Measurements from ENCODE around the gene RPP38.

DNA sequence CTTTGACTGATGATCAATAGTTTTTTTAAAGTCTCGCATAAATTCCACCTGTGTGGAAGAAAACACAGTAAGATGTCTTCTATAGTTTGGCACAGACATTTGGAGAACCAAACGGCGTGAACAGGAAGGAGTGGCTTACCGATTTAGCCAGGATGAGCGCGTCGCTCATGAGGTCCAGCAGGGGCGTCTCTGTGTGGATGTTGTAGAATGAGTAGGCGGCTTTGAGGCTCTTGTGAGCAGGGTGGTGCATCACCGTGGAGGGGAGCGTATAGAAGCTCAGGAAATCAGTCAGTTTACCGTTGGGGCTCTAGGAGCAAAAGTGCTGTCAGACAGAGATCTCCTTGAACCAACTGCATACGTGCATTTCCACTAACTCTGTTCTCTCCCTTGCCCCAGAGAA, 15.5 kb downstream of the RPP38 start:
- no peak for TF ChIP-seq POLR2A (IDR thresholded peaks at IDR 0.05; ENCODE audit: low read depth, low read length)
- no peak for TF ChIP-seq HDAC6 (IDR thresholded peaks at IDR 0.05; ENCODE audit: unreplicated experiment)
- TF ChIP-seq, protein P1, sequence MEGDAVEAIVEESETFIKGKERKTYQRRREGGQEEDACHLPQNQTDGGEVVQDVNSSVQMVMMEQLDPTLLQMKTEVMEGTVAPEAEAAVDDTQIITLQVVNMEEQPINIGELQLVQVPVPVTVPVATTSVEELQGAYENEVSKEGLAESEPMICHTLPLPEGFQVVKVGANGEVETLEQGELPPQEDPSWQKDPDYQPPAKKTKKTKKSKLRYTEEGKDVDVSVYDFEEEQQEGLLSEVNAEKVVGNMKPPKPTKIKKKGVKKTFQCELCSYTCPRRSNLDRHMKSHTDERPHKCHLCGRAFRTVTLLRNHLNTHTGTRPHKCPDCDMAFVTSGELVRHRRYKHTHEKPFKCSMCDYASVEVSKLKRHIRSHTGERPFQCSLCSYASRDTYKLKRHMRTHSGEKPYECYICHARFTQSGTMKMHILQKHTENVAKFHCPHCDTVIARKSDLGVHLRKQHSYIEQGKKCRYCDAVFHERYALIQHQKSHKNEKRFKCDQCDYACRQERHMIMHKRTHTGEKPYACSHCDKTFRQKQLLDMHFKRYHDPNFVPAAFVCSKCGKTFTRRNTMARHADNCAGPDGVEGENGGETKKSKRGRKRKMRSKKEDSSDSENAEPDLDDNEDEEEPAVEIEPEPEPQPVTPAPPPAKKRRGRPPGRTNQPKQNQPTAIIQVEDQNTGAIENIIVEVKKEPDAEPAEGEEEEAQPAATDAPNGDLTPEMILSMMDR (IDR thresholded peaks at IDR 0.05 in 2 of 3, conservative IDR thresholded peaks at IDR 0.05 in 1 of 3; ENCODE audit: control insufficient read depth in 2 of 3, extremely low read depth in 1 of 3, insufficient read depth in 1 of 3, low read depth in 3 of 3, low read length in 3 of 3), result no peak
- no peak for TF ChIP-seq NFXL1 (IDR thresholded peaks at IDR 0.05; ENCODE audit: borderline replicate concordance)
- TF ChIP-seq SP1 (IDR thresholded peaks at IDR 0.05; ENCODE audit: low read depth, low read length), result no peak
- TF ChIP-seq NFYB (IDR thresholded peaks at IDR 0.05; ENCODE audit: insufficient read depth, low read depth, low read length), result no peak
- no peak for TF ChIP-seq MXI1 (IDR thresholded peaks at IDR 0.05; ENCODE audit: low read depth, low read length)
- no peak for TF ChIP-seq YBX1 (IDR thresholded peaks at IDR 0.05)
